GM12801 (cell line): Measurements from ENCODE around the gene PIP4K2A.

Experiments used
- CTCF ChIP-seq: IDR thresholded peaks from one replicate; pipeline ENCODE4 v1.5.1; 2011; ENCODE audit warnings: control low read depth; ENCODE audit not compliant: insufficient read length; ENCODE audit errors: extremely low read depth

Gene PIP4K2A

GRCh38 chr10:22601618-22602017 lies 112.8 kb downstream of the PIP4K2A start:
- no peak for TF ChIP-seq CTCF

- TF ChIP-seq CTCF, result no peak
Observed at GRCh38 chr10:22599636-22600228, 114.6 kb downstream of the PIP4K2A start.

GRCh38 chr10:22599048-22599561 lies 115.3 kb downstream of the PIP4K2A start:
- no peak for TF ChIP-seq CTCF

GRCh38 chr10:22598478-22598877 lies 115.9 kb downstream of the PIP4K2A start:
- no peak for TF ChIP-seq CTCF

GRCh38 chr10:22597138-22597537 lies 117.2 kb downstream of the PIP4K2A start:
- TF ChIP-seq CTCF, result no peak

GRCh38 chr10:22593636-22594198 lies 120.7 kb downstream of the PIP4K2A start:
- TF ChIP-seq CTCF, result no peak

GRCh38 chr10:22593026-22593425 lies 121.4 kb downstream of the PIP4K2A start:
- no peak for TF ChIP-seq CTCF
